Keratinocyte (primary cell): ENCODE results near the gene VWDE.

Experiments
- EZH2 ChIP-seq: IDR thresholded peaks from one replicate; pipeline ENCODE4 v1.6.1; 2012; ENCODE audit warnings: inconsistent platforms, mild to moderate bottlenecking, low read length, moderate library complexity
- TF ChIP-seq, protein P1 (sequence below), 3 experiments: IDR thresholded peaks in 1 of 3; conservative IDR thresholded peaks in 1 of 3; optimal IDR thresholded peaks in 1 of 3; 2 replicates in 2 of 3; 3 replicates in 1 of 3; pipeline versions ENCODE3 to v1.5.1; 2011; ENCODE audit warnings: low read length in 3 of 3, mild to moderate bottlenecking in 3 of 3, moderate library complexity in 2 of 3, control low read depth in 1 of 3, inconsistent platforms in 1 of 3; ENCODE audit not compliant: insufficient read depth in 2 of 3; ENCODE audit errors: extremely low read depth in 1 of 3

DNA sequence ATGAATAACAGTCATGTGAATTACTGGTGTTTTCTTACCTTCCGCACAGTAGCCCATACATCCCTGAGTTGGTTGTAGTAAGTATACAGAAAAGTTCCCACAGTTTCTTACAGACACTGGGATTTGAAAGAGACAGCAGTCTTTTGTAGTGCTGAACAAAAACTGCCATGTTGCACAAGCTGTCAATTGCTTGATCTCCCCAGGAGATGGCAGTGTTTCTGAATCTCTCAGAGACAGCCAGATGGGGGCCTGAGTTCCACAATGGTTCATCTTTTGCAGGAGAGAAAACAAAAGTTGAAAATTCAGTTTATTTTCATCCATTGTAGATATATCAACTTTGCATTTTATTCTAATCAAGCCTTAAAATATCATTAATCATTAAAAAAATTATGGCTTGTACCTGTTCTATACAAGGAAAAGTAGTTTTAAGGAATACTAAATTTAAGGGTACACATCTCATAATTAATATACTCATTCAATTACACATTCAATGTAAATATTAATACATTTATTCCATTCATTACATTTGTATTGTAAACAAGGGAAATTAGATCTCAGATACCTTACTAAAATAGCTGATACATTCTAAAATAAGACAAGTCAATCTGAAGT lies 14.5 kb downstream of the VWDE start:
- no peak for TF ChIP-seq EZH2
- TF ChIP-seq, protein P1, sequence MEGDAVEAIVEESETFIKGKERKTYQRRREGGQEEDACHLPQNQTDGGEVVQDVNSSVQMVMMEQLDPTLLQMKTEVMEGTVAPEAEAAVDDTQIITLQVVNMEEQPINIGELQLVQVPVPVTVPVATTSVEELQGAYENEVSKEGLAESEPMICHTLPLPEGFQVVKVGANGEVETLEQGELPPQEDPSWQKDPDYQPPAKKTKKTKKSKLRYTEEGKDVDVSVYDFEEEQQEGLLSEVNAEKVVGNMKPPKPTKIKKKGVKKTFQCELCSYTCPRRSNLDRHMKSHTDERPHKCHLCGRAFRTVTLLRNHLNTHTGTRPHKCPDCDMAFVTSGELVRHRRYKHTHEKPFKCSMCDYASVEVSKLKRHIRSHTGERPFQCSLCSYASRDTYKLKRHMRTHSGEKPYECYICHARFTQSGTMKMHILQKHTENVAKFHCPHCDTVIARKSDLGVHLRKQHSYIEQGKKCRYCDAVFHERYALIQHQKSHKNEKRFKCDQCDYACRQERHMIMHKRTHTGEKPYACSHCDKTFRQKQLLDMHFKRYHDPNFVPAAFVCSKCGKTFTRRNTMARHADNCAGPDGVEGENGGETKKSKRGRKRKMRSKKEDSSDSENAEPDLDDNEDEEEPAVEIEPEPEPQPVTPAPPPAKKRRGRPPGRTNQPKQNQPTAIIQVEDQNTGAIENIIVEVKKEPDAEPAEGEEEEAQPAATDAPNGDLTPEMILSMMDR (optimal IDR thresholded peaks at IDR 0.05 in 1 of 3, IDR thresholded peaks at IDR 0.05 in 1 of 3, conservative IDR thresholded peaks at IDR 0.05 in 1 of 3; ENCODE audit: extremely low read depth in 1 of 3, insufficient read depth in 2 of 3, low read length in 3 of 3) = peak; percentile 73 to 80 (median 80)
